Fibroblast of skin of right quadriceps (primary cell): Measurements from ENCODE around the gene OR10G2.
A peak's percentile ranks its signal among the peaks of the same experiment; 100 is the strongest.
"Not testable (repeated sequence)": the region's sequence is repeated elsewhere in the genome, so short reads cannot be mapped to it uniquely, and the experiment has no call there.

ENCODE experiments used
- DNase-seq: peaks from one replicate; pipeline ENCODE4 v3.0.0-alpha.2; 2013

Gene OR10G2, protein sequence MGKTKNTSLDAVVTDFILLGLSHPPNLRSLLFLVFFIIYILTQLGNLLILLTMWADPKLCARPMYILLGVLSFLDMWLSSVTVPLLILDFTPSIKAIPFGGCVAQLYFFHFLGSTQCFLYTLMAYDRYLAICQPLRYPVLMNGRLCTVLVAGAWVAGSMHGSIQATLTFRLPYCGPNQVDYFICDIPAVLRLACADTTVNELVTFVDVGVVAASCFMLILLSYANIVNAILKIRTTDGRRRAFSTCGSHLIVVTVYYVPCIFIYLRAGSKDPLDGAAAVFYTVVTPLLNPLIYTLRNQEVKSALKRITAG

DNA sequence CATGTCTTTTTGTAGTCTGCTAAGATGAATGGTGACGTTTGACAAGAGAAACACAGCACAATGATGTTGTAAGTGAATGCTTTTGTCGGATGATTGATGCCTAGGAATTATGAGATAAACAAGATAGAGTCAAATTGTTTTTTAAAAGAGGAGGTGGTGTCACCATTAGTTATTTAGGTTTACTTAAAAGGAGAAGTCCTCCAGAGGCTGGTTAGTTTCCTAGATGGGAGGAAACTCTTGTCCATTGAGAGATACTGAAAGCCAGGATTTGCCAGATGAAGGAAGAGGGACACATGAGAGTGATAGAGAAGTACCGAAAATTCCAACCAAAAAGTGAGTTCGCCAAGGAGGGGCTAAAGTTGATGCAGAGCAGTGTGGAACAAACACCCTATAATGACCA is at the start of gene OR10G2:
Gene OR10G2, minus strand, starts transcription at position 101 of the 400 bp plus-strand sequence. Its CDS starts 98 bp downstream, at position 3.
- DNase-seq = no peak

DNA sequence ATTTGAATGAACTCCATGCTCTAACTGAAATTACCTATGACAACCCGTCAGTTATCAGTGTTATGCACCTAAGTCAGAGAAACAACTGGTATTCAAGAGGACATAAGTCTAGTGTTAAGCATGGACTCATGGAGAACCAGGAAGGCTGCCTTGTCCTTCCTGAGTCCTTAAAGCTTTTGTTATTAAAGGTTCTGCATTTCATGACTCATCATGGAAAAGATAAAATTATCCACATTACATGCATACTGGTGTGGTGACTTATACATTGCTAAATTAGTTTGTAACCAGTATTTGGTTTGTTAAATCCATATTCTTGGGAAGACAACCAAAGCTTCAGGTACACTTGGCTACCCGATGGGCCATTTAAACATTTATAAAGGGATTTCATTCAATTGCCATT is 45.3 kb upstream of the OR10G2 start:
- DNase-seq = peak; percentile 9

DNA sequence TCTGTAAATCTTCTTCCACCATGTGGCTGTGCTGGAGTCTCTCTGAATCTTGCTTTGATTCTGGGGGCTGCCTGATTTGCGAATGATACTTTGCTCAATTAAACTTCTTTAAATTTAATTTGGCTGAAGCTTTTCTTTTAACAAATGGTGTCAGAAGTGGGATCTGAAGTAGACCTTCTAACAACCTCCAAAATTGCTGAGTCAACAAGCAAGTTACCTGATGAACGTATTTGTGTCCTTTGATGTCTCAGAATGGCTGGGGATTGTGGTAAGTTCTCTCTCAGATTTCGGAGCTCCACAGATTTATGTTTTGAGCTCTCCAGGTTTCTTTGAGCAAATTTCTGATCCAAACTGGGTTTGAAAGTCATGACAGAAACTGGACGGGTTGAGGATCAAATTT is 40.8 kb upstream of the OR10G2 start:
- DNase-seq = no peak

DNA sequence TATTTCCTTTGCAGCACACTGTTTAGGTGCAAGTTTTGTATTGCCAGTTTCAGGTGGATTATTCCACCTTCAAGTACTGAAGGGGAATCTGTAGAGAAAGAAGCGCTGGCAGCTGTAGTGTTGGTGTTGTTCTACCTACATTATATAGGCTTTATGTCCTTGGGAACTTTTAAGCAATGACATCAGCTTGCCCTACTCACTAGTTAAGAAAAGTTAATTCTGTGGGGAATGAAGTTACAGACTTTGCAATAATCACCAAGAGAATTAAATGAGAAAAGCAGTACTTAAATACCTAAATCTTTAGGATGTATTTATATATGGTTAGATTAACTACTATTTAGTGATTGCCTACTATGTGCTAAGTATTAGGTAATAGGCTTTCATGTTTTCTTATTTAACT is 39.0 kb upstream of the OR10G2 start, which contains the start of gene OR4E1:
Gene OR4E1, minus strand, starts transcription at position 101 of the 400 bp plus-strand sequence. CDS start 2,883 bp downstream, outside the sequence.
- DNase-seq = no peak

DNA sequence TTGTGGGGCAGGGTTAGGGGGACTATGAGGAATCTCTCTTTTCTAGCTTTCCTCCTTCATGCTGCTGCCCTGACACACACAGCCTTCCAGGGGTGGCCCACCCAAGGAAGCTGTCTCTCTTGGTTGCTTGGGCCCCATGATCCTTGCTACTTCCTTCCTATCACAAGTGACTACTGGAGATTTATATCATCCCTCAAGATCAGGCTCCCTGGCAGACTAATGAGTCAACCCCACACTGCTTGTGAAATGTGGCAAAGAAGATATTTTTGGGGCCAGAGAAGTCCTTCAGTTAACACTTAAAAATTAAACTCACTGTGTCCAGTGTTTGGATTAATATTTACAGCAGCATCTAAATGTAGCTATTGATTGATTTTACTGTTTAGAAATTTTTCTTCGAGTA is 37.4 kb upstream of the OR10G2 start:
- DNase-seq = no peak

DNA sequence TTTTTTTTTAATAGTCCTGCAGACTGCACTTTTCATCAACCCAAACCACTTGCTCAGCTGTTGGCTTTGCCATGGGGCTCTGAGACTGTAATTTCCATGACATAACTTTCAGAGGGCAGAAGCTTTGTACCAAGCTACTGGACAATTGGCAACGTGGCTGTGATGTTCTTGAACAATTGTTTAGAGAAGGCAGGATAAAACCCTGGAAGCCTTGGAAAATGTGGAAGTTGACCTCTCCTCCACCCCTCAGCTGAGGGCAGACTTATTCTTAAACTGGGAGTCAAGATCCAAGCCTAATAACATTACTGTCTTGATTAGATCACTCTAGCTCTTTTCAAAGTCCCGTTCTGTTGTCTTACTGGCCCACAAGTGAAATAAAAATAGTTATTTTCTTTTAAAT is 36.6 kb upstream of the OR10G2 start:
- DNase-seq = no peak

DNA sequence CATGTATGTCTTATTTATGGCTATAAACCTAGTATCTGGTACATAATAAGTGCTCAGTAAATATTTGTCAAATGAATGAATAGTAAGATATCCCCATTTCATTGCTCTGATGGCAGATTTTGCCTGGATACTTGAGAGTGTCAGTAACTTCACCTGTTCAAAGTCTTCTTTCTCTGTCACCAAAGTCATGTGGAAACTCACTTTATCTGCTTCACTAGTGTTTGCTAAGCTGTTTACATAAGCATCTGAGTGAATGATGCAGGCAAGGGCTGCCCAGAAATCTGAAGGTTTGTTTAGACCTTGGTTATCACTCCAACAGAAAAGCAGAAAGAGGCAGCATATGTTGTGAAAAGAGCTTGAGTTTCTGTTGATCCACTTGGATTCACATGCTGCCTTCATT is 34.5 kb upstream of the OR10G2 start:
- no peak for DNase-seq

DNA sequence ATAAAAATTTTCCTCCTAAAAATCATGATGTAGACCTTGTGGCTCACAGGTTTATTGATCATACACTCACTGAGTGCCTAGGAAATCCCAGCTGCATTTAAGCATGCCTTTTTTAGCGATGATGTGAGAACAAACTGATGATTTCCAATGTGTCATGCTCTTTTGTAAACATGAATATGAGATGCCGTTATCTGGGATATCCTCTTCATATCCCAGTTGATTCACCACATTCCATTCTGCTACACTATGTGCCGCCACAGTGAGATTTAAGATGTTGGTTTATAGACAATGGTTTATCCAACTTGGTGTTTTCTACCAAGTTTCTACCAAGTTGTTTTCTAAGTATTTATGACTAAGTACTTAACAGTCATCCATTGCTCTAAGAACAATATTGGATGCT is 33.6 kb upstream of the OR10G2 start:
- peak; percentile 13 for DNase-seq

DNA sequence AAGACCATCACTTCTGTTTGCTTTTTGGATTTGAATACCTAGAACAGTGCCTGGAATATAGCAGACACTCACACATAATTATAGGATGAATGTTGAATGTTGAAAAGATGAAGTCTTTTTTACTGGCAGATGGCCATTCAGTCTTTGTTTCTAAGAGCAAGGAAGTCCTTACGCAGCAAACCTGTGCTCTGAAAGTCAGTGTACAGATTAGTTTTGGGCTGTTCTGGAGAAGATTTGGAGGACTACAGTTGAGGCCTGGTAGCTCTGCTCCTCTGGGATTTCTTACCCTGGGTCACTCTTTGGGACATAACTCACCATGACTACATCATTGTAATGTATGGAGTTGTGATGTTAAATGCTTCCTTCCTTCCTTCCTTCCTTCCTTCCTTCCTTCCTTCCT is 22.2 kb upstream of the OR10G2 start:
- no peak for DNase-seq

DNA sequence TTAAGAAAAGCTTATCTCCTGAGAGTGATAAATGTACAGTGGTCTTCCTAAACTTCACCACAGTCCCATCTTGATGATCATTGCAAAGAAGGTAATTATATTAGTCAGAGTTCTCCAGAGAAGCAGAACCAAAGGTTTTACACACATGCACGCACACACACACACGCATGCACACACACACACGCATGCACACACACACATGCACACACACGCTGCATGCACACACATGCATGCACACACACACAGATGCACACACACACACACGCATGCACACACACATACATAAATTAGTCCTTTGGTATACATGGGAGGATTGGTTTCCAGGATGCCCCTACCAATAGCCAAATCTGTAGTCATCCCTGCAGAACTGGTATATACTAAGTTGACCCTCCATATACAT is 19.5 kb upstream of the OR10G2 start:
- DNase-seq = no peak

DNA sequence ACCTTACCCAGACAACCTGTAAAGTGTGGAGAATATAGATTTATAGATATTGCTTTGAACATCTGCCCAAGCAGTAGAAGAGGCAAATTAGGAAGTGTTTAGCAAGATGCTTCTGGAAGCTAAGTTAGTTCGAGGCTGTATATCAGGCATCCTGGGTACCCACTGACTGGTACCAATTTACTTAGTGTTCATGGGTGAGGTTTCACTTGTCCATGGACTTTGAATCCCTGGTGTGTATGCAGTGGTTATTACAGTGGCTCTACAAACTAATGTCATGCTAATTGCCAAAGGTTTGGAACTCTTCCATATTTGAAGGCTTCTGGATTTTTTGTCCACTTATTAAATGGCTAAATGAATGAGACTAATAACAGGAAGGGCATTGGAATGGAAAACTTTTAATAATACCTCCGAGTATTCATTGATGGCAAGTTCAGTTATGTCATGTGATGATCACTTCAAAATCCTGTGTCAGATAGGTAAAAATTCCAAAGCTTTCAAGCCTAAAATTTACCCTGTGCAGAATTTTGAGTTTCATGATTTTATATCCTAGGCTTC is 18.7 kb upstream of the OR10G2 start, which contains the start of gene OR4E2:
Gene OR4E2, plus strand, starts transcription at position 505 of the 555 bp plus-strand sequence. CDS start 11,248 bp downstream, outside the sequence.
- DNase-seq = no peak

DNA sequence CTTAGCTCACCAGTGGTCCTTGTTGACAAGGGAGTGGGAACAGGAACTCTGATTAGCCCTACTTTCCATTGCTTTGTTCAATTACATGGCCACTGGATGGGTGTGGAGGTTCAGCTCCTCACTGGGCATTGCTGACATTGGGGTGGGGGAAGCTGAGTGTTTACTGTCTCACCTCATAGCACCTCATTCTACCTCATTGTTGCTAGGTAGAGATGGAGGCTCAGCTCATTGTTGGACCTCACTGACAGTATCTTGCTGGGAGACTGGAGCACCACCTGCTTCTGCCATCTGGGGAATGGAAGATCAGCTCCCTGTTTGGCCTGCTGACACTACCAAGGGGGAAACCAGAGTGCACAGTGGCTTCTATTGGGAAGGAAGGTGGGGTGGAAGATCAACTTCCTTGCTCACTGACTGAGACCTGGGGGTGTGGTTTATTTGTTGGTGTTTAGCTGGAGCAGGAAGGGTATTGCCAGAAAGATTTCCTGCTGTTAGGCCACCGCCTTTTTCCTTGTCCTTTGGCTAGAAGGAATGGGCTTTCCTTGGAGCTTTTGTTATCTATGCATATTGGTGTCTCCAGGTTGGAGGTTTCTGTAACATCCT is 17.6 kb upstream of the OR10G2 start:
- no peak for DNase-seq

DNA sequence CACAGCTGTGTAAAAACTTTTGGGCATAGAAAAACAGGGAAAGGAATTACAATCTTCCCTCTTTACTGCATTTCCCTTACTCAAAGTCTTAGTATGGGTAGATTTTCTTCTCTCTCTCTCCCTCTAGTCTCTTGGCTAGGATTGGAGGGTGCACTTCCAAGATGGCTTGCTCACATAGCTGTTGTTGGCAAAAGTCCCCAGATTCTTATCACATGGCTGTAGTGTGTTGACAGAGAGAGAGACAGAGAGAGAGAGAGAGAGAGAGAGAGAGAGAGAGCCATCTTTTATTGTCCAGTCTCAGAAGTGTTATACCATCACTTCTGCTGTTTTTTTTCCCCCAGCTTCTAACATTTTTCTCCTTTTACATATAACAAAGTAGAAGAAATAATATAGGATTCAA is 12.6 kb upstream of the OR10G2 start:
- DNase-seq = no peak

DNA sequence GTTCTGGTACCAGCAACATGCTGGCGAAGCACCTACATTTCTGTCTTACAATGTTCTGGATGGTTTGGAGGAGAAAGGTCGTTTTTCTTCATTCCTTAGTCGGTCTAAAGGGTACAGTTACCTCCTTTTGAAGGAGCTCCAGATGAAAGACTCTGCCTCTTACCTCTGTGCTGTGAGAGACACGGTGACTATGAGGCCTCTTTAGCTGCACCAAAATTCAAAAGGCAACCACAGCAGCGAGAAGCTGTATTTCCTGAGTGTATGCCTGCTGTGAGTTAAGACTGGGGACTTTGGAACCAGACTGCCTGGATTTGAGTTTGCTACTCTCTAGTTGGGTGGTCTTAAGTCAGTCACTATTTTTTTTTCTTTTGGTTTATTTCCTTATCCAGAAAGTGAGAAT is 8.7 kb upstream of the OR10G2 start:
- no peak for DNase-seq

DNA sequence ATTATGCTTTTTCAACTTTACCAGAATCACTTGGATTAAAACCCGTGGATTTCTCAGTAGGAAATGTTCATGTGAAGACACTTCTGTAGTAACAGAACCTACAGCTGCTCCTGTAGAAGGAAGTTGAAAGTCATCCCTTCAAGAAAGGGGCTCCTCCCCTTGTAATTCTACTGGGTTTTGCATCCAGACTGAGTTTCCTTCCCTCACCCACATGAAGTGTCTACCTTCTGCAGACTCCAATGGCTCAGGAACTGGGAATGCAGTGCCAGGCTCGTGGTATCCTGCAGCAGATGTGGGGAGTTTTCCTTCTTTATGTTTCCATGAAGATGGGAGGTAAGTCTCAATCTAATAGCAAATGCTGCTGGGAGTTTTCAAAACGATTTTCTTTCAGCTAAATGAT is 7.9 kb upstream of the OR10G2 start:
- DNase-seq = no peak

DNA sequence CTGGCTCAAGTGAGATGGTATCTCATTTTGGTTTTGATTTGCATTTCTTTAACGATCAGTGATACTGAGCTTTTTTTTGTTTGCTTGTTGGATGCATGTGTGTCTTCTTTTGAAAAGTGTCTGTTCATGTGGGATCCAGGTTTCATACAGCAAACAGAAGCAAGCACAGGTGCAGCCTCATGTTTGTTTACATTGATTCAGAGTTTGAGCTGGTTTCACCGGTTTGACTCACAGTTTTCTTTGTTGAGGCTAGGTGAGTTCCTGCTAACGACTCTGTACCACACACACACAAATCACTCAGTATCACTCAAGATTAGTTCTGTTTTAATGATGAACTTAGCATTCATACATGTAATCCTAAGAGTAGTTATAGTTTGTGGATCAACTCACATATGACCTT is 3.7 kb downstream of the OR10G2 start:
- DNase-seq = no peak

DNA sequence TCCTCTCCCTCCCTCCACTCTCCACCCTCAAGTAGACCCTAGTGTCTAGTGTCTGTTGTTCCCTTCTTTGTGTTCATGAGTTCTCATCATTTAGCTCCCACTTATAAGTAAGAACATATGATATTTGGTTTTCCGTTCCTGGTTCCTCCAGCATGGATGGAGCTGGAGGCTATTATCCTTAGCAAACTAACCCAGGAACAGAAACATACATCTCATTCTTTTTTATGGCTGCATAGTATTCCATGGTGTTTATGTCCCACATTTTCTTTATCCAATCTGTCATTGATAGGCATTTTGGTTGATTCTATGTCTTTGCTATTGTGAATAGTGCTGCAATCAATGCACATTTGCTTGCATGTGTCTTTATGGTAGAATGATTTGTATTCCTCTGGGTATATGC is 4.2 kb downstream of the OR10G2 start:
- not testable (repeated sequence) for DNase-seq

DNA sequence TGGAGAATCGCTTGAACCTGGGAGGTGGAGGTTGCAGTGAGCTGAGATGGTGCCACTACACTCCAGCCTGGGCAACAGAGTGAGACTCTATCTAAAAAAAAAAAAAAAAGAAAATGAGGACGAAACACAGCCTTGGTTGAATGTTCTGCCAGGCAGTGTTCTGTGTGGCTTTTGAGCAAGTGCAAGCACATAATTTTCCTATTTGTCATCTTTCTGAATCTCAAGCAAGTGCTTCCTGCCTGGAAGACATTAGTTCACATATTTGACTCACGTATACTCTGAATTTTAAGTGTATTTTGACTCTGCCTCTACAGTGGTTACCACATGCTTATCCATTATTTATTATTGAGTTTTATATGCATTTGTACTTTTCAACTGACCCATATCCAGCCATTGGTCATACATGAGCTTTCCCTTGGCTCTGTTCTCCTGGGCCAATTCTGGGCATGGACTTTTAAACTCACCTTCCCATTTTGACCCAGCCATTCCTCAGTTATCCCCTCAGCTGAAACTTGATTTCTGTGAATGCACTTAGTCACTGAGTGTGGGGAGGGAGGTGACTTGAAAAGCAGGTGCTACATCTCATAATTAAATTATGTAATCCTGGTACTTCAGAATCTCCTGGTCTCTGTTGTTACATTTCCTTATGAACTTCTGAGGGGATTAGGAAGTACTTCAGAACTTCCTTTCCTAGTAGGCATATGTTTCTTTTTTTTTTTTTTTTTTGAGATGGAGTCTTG is 8.1 kb downstream of the OR10G2 start:
- no peak for DNase-seq

DNA sequence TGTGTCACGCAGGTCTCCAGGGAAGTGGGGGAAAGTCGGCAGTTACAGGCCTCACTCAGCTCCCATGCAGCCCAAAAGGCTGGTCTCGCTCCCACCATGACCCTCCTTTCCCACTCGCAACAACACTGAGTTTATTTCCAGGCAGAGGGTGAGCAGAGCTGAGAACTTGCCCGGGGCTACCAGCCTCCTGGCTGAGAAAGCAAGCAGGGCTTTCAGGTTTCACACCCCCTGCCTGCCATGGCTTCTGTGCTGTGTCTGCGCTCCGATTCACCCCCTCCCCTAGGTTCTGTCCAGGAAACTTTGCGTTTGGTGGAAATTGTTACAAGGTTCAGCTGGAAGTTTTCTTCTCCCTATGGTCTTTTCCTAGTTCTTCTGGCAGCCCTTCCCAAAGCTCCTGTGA is 17.1 kb downstream of the OR10G2 start:
- no peak for DNase-seq

DNA sequence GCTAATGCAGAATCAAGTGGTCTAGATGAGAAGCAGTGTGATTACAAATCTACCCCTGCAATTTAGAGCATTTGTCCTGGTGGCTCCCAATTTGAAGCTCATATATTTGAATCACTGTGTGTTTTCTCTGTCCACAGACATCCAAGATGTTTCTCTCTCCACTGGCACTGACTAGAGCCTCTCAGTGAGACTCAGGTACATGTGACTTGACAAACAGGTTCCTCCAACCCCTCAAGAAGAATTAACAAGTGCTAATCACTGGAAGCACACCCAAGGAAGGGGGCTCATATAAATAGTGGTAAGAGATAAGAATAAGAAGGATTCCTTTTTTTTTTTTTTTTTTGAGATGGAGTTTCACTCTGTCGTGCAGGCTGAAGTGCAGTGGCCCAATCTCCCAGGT is 20.5 kb downstream of the OR10G2 start:
- no peak for DNase-seq

DNA sequence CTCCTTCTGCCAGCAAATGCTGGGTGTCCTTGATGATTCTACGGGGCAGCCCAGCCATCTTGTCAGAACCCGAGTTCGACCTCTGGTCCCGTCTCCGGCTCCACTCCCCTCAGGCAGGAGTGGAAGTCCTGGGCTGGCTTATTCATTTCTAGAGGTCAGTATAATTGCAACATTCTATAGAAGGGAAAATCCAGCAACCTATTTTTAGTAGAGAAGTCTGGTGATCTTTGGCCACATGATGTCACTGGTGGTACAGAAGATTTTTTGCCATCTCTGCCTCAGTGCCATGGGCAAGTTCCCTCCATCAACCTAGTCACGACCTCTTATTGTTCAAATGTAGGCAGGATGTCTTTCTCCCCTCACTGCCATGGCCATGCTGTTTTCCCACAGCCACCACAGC is 22.4 kb downstream of the OR10G2 start:
- DNase-seq = no peak

DNA sequence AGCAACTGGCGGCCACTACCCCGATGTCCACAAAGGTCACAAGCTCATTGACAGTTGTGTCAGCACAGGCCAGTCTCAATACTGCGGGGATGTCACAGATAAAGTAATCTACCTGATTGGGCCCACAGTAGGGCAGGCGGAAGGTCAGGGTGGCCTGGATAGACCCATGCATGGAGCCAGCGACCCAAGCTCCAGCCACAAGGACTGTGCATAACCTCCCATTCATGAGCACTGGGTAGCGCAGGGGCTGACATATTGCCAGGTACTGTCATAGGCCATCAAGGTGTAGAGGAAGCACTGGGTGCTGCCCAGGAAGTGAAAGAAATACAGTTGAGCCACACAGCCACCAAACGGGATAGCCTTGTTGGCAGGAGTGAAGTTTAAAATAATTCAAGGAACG is 32.6 kb downstream of the OR10G2 start:
- DNase-seq = not testable (repeated sequence)

DNA sequence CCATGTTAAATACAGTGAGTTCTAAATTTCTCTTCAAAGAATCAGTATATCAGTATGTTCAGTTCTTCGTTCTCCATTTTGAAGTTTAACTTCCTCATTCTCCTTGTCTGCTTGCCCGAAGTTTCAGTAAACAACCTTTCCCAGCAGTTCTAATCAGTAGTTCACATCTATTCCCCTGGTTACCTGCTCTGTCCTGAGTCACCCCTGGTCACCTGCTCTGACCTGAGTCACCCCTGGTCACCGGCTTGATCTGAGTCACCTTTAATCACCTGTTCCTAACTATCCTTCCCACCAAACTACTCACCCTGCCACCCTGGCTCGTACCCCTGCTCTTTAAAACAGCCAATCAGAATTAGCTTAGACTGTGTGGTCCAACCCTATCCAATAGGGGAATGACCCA is 45.4 kb downstream of the OR10G2 start:
- DNase-seq = no peak
